ENCODE results near the gene RNF157. TPM values are rescaled to one million over a fixed set of nuclear protein-coding genes. Genes with fewer than 3 reads are reported as not detected.

RNF157 gene
- total and polyA plus RNA-seq, 2 of the 13 experiments (the other 11 are each of a cell fraction or from before 2014, with no cell fraction given): 0.44 to 1.5 TPM

GRCh38 chr17:76132574-76133338, 107.5 kb downstream of the RNF157 start (continued):
- TF ChIP-seq ZNF18 (CRISPR knock-in tag; IDR thresholded peaks at IDR 0.05; ENCODE audit: insufficient replicate concordance) (peak; percentile 68), FLYWCH1 (CRISPR knock-in tag; IDR thresholded peaks at IDR 0.05) (no peak), ZNF749 (CRISPR knock-in tag; IDR thresholded peaks at IDR 0.05; ENCODE audit: borderline replicate concordance) (no peak), HBP1 (CRISPR knock-in tag; IDR thresholded peaks at IDR 0.05; ENCODE audit: low read depth) (no peak), MAFF (IDR thresholded peaks at IDR 0.05; ENCODE audit: low read depth, low read length) (no peak), KDM5B (CRISPR knock-in tag; IDR thresholded peaks at IDR 0.05; ENCODE audit: borderline replicate concordance) (peak; percentile 67), PAWR (CRISPR knock-in tag; IDR thresholded peaks at IDR 0.05; ENCODE audit: borderline replicate concordance) (no peak), HNRNPL (IDR thresholded peaks at IDR 0.05; ENCODE audit: low read depth, low read length) (no peak), JUN (CRISPR knock-in tag; IDR thresholded peaks at IDR 0.05) (no peak), KLF12 (CRISPR knock-in tag; IDR thresholded peaks at IDR 0.05; ENCODE audit: borderline replicate concordance) (no peak), ATF6 (CRISPR knock-in tag; conservative IDR thresholded peaks at IDR 0.05) (no peak), ZBTB40 (IDR thresholded peaks at IDR 0.05) (no peak), ZBTB40 (CRISPR knock-in tag; IDR thresholded peaks at IDR 0.05) (no peak), FOXC1 (CRISPR knock-in tag; IDR thresholded peaks at IDR 0.05; ENCODE audit: borderline replicate concordance) (no peak), ZNF614 (CRISPR knock-in tag; IDR thresholded peaks at IDR 0.05; ENCODE audit: borderline replicate concordance) (0 out of 2 replicates have a peak, but pooled peaks have one; percentile 64)
